GM18511 (cell line): ENCODE measurements around the gene C17orf67.
"Not testable (repeated sequence)": the region's sequence is repeated elsewhere in the genome, so short reads cannot be mapped to it uniquely, and the experiment has no call there.

Source experiments
- ATAC-seq: cut with Tn5 transposase; IDR thresholded peaks from one replicate; pipeline ENCODE4 v1.9.1; 2021; ENCODE audit warnings: mild to moderate bottlenecking, moderate library complexity; ENCODE audit not compliant: unreplicated experiment

C17orf67 gene

DNA sequence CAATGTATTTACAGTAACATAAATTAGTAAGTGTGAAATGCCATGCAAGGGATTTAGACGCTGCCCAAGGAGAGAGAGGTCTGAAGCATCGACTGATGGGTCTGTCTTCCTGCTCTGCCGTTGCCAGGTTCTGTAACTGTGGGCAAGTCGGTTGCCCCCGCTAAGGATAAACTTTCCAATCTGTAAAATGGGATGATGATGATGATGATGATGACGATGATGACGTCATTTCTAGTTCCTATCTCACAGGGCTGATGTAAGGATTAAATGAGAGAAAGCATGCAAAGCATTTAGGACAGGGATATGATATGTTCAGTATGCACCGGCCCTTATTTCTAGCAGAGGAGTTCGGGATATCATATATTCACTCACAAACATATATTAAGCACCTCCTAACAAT, 54.8 kb downstream of the C17orf67 start:
- ATAC-seq = no peak

DNA sequence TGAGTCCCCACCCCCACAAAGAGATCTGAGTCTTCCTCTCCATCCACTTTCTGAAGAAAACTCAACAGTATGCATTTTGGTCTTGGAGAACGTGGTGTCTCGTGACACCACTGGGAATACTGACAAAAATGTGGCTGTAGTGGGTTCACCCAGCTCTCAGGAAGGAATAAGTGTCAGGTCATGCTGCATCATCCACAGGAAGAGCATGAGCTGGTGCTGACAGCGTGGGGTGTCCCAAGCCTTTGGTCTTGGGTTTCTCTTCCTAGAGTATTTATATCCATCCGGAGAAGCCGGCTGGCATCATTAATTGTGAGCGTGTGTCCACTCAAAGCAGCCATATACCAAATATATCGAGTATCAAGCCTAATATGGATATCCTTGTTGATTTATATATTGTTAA, 55.9 kb downstream of the C17orf67 start:
- no peak for ATAC-seq

DNA sequence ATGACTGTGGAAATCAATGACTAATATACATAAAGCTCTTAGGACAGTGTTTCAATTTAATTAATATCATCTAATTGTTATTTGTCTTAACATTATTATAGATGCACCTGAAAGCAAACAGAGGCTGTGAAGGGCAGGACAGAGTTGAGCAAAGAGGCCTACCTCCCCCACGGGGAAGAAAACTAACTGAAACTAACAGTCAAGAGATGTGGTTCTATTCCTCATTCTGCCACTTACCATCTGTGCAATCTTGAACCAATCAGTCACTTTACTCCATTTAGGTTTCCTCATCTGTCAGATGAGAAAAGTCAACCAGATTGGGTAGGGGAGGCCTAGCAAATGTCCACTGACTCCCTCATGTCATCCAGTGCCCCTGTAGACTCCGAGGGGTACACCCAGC, 59.1 kb downstream of the C17orf67 start:
- ATAC-seq = no peak

DNA sequence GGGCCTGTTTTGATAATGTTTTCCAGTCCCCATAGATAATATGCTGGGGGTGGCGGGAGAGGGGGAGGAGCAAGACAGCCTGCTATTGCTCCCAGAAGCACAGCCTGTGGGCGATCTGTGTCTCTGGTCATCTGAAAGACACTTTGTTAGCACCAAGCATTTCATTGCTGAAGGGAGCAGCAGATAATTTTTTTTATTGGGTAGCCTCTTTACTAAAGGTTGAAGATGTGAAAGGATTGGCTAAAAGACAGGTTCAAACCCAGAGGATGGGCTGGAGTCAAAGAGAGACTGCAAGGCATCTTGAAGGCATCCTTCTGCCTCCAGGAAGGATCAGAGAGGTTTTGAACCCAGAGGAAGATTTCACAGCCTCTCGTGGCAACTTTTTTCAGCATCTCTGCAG, 60.6 kb downstream of the C17orf67 start:
- ATAC-seq = no peak

DNA sequence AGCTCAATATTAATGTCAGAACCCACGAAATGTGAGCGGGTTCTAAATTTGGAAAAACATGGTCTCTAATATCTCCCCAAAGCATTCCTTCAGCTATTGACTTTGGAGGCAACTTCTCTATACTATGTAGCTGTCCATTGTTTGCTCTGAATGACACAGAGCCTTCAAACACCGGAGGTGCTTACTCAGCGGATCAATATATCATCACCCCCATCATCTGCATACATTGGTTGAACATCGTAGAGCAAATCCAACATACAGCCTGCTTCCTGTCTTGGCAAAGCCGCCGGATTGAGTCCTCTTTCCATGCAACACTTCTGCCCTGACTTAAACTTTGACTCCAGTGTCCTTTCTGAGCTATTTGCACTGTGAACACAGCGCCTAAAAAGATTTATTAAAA, 61.3 kb downstream of the C17orf67 start:
- no peak for ATAC-seq

DNA sequence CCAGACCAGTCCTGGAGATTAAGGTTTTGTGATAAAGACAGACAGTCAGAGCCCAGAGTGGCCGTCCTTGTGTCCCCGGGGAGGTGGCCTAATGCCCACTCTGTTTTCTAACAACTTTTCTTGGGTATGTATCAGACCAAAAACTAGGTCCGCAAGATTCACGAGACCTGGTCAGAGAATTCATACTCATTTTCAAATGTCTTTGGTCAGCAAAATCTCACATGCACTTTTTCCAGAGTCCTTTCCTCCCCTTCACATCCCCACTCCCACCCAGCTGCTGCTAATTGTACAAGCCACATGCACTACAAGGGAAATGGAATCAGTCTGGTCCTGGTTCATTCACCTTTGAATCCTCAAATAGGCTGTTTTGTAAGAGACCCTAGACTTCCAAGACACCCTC, 61.7 kb downstream of the C17orf67 start:
- ATAC-seq = no peak

DNA sequence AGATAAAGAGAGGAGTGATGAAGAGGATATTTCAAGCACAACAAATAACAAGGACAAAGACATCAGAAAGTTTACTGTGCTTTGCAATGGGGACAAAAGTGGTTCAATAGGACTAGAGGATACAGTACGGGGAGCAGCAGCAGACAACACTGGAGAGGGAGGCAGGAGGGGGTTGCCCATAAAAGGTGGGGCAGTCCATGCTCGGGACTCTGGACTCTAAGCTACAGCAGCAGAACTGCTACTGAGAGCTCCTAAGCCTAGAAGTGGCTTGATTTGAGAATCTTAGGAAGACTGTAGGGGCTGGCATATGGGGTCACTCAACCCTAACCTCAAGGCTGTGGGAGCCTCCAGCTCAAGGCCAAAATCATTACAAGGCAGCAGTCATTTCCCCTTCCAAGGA, 62.2 kb downstream of the C17orf67 start:
- no peak for ATAC-seq

DNA sequence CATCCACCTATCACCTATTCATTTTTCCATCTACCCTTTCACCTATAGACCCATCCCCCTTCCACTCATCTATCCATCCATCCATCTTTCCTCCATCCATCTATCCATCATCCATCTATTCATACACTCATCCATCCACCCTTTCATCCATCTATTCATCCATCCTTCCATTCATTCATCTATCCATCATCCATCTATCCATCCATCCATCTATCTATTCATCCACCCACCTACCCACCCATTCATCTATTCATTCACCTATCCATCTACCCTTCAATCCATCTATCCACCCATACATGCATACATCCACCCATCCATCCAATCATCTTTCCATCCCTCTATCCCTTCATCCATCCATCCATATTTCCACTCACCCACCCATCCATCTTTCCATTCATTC, 63.3 kb downstream of the C17orf67 start:
- ATAC-seq = no peak

DNA sequence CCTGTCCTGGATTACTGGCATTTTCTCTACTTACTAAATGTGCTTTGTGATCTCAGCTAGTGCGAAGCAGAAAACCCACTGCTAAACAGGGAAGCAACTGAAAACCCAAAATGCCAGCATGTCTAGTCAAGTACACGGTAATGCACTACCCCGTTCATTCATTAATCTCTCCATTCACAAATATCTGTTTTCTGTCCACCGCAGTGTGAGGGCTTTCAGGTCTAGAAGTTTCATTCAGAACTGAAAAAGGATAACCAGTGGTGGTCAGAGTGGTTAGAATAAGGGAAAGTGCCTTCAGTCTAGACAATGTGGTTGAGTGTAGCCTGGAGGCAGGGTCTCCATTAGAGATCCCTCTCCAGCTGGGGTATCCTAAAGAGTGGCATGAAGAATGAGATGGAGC, 68.3 kb downstream of the C17orf67 start:
- no peak for ATAC-seq

DNA sequence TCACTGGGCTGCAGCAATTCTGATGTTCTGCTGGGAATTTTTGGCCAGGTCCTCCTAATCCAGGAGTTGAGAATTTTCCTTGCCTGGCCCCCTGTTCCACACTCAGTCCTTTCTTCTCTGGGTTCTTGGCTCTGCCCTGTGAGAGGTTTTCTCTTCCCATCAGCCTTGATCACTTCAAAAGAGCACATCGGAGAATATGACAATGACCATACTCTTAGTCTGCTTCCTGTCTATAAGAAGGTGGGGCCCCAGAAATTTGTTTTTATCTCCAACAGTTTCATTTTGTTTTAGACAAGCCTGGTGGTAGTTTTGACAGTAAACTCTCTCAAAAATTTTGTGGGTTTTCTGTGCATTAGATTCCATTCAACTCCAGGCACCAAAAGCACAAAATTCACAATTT, 70.7 kb downstream of the C17orf67 start:
- ATAC-seq = no peak

DNA sequence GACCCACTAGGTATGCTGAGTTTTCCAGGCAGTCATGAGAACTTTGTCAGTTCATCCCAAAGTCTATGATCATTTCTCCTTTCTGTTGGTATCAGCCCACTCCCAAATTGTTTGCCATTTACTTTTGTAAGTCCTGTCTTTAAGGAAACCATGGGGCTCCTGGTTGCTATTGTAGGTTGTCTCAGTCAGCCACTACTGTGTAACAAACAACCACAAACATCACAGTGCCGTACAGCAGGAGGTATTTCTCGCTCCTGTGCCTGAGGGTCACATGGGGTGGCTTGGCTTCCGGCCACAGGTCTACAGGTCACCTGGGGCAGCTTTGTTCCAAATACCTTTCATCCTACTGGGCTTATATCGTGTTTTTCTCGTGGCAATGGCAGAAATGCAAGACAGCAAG, 71.6 kb downstream of the C17orf67 start:
- ATAC-seq = no peak

DNA sequence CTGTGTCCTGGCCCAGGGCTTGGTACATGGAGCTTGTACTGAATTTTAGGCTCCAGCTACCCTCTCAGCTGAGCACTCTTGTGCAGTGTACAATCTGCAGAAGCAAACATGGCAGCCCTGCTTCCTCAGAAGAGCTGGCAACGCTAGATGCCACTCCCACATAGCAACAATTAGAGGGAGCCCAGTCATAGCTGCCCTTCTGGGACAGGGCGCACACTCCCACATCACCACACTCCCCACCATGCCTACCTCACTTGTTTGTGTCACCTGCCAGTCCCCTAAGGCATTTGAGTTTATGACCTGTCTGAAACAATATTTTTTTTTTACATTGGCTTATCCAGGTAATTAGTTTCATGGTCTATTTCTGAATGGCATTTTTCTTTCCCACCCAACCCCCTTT, 72.3 kb downstream of the C17orf67 start:
- ATAC-seq = no peak

DNA sequence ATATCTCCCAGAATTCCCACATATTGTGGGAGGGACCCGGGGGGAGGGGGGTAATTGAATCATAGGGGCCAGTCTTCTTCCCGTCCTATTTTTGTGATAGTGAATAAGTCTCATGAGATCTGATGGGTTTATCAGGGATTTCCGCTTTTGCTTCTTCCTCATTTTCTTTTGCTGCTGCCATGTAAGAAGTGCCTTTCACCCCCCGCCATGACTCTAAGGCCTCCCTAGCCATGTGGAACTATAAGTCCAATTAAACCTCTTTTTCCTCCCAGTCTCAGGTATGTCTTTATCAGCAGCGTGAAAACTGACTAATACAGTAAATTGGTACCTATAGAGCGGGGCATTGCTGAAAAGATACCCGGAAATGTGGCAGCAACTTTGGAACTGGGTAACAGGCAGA, 76.1 kb downstream of the C17orf67 start:
- not testable (repeated sequence) for ATAC-seq

DNA sequence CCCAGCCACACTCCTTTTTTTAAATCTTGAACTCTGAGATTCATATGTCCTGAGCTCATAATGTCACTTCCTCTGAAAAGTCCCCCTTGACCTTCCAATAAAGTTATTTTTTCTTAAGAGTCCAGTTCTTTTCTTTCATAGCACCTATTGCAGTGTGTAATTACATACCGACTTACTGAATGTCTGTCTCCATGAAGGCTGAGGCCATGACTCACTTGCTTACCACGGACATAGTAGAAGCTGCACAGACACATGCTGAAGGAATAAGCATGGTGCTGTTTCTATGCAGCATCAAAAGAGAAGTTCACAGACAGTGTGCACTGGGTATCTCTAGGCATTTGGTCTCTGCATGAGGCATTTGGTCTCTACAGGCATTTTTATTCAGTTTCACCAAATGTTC, 77.2 kb downstream of the C17orf67 start:
- no peak for ATAC-seq

DNA sequence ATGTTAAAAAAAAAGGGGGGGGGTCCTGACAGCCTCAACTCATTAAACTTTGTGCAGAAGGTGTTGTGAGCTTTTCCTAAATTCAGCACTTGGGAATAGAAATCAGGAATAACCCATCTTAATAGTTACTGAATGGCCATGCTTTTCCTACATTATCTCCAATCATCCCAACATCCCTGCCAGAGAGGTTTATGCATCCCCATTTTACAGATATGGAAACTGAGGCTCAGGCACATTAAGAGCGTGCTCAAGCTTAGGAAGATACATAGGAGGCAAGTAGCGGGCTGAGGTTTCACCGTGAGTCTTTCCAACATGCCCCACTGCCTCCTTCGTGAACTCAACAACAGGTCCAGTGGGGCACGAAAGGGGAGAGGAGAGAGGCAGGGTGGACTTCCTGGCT, 78.4 kb downstream of the C17orf67 start:
- no peak for ATAC-seq

DNA sequence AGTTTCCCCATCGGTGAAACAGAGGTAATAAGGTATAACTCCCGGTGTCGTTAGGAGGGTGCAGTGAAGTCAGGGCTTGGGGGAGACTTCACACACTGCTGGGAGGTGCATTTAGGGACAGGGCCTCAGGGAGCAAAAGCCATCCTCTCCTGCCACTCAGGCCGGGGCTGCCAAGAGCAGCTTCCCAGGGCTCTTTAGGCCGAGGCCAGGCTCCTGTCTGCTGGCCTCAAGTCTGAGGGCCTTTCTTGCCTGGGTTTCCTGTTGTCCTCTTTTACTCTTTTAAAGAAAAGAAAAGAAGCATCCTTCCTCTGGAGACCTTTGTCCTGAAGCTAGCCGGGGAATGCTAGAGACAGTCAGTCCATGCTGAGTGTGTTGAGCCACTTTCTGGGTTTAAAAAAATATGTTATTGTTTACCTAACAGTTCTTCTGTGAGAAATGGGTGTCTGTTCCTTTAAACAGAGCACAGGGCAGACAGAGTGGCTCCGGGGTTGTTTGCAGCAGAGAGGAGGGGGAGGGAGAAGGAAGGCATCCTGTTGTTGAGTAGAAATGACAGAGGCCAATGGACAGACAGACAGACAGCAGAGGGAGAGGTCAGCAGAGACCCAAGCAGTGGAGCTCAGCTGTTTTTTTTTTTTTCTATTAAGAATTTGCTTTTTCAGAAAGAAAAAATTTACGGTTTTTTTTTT, 79.1 kb downstream of the C17orf67 start:
- ATAC-seq = no peak

DNA sequence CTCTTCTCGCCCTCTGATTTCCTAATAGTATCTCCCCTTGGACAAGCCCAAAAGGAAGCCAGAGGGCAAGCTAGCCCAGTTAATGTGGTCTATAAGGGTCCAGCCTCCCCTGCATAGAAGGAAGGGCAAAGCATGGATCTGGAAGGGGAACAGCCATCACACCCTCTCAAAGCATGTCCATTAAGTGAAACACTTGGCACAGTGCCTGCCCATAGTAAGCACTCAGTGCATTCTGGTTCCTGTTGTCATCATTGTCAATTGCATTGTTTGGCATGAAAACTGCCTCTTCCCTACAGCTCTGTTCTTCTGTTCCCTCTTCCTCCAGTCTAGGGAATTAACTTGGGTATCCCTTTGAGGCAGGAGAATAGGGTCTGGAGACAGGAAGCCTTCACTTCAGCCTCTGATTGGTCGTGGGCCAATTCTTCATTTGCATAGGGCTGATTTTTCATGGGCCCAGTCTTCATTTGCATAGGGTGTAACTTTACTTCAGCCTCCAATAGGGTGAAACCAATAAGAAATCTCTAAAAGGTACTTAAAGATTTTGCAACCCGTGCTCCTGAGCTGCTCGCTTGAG, 81.4 kb downstream of the C17orf67 start:
- no peak for ATAC-seq

DNA sequence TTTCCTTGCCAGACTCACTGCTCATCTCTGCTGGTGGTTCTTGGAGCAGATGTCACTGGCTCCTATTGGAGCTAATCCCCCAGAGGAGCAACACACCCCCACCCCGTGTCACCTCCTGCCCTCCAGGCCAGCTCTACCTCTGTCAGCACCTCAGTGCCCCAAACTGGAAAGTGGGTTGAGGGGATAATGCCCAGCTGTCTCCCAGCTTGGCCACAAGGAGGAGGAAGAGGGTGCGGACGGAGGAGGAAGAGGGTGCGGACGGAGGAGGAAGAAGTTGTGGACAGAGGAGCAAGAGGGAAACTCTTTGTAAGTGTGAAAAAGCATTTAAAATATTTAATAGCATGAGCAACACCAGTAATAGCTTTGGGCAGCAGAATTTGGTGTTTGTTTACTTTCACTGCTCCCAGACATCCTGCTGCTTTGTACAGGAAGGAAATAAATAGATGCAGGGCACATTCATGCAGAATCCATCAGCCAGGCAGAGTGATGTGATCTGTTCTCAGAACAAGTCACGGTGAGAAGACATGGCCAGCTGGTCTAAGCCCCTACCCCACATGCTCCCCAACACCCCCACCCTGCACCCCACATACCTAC, 82.5 kb downstream of the C17orf67 start:
- no peak for ATAC-seq

DNA sequence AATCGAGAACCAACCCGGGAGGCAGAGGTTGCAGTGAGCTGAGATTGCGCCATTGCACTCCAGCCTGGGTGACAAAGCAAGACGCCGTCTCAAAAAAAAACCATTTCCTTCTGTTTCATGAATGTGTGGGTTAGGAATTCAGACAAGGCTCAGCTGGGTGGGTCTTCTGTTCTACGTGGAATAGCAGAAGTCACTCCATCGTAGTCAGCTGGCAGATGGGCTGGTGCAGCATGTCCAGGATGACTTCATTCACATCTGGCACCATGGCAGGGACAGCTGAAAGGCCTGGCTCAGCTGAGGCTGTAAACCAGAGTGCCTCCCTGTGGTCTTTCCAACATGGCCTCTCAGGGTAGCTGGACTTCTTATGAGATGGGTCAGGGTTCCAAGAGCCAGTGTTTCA, 89.0 kb downstream of the C17orf67 start:
- no peak for ATAC-seq

DNA sequence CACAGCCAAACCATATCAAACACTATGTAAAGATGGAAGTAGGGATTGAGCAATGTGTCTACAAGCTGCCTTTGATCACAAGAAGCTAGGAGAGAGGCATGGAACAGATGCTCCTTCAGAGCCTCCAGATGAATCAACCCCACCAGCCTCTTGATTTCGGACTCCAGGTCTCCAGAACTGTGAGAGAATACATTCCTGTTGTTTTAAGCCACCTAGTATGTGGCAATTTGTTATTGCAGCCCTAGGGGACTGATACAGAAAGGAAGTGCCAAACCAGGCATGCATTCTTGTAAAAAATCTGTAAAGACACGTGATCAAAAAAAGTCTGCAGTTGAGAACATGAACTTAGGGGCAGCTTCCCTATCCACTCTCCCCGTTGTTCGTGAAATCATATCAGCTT, 91.1 kb downstream of the C17orf67 start:
- ATAC-seq = no peak
